AG04450 (cell line): ENCODE results near the gene KNSTRN. TPM values are rescaled to one million over a fixed set of nuclear protein-coding genes. Genes with fewer than 3 reads are reported as not detected.

Experiments
- CTCF ChIA-PET: fragments of 300-600, 350-600 bp; formaldehyde crosslinking; extraction: SDS; loops from one replicate; lab custom pipeline; 2022; ENCODE audit warnings: antibody characterized with exemption, inconsistent platforms; lab: Charles Lee
- POLR2A ChIA-PET: fragments of 350-600 bp; formaldehyde crosslinking; extraction: SDS; loops from one replicate; lab custom pipeline; 2021; ENCODE audit warnings: antibody characterized with exemption, inconsistent platforms; lab: Yijun Ruan, JAX
- DNase-seq: peaks from one replicate; pipeline ENCODE4 v3.0.0-alpha.2; 2011; ENCODE audit warnings: low read depth, low spot score
- H3K27ac ChIP-seq: one replicate; pipeline ENCODE4 v1.5.1; 2012; ENCODE audit warnings: low read depth, low read length, control low read depth
- H3K27me3 ChIP-seq: one replicate; pipeline ENCODE4 v1.6.0; 2012; ENCODE audit warnings: low read length; ENCODE audit not compliant: control insufficient read depth, insufficient read depth
- H3K4me3 ChIP-seq: 2 replicates; pipeline ENCODE4 v1.5.1; 2011; ENCODE audit warnings: mild to moderate bottlenecking, low read depth, low read length, control low read depth
- H3K9me3 ChIP-seq: 2 replicates; pipeline ENCODE4 v1.5.1; 2012; ENCODE audit warnings: low read length; ENCODE audit not compliant: control insufficient read depth, insufficient read depth
- CTCF ChIP-seq: IDR thresholded peaks from 2 replicates; pipeline ENCODE4 v1.5.1; 2011; ENCODE audit warnings: low read depth, low read length, control low read depth, inconsistent platforms
- polyA plus RNA-seq: library from polyadenylated mRNA; depleted of rRNA; stranded (reverse); fragments of >200 nt; gene quantifications from 2 replicates; pipeline ENCODE4 v1.2.3, GENCODE V29; 2011

Gene KNSTRN
- polyA plus RNA-seq, 1 experiment: 18.2 TPM

GRCh38 chr15:40342416-40343320 lies 39.9 kb upstream of the KNSTRN start:
- ChIA-PET POLR2A (interaction anchor here (0.7 to 4.9 kb wide), 4 partner anchors 15 to 241 kb away, joined by 3 to 101 read pairs (median 4); partner anchors contain the start of gene IVD), CTCF (interaction anchor here (0.6 to 8.6 kb wide), 7 partner anchors 20 to 125 kb away, joined by 3 to 85 read pairs (median 8); partner anchors contain the start of gene INAFM2)
- Histone ChIP-seq H3K9me3 (no peaks in the 10 kb centered on the region), H3K4me3 (no peak overlapping the region), H3K27ac (peak overlapping the region; percentile 94), H3K27me3 (no peaks in the 10 kb centered on the region)
- no peak for TF ChIP-seq CTCF
- no peak for DNase-seq

GRCh38 chr15:40343512-40343911 lies 39.0 kb upstream of the KNSTRN start:
- POLR2A ChIA-PET: interaction anchor here (0.7 to 1.9 kb wide), 5 partner anchors 13 to 240 kb away, joined by 3 to 5 read pairs (median 3); partner anchors contain the start of genes INAFM2 and IVD
- peak; percentile 80 for DNase-seq
- Histone ChIP-seq H3K4me3 (no peak overlapping the region), H3K27ac (peak overlapping the region; percentile 94), H3K27me3 (no peaks in the 10 kb centered on the region), H3K9me3 (no peaks in the 10 kb centered on the region)
- CTCF ChIA-PET: interaction anchor here (0.6 to 2.5 kb wide), 16 partner anchors 11 to 126 kb away, joined by 3 to 19 read pairs (median 6); partner anchors contain the start of genes DISP2 and IVD
- TF ChIP-seq CTCF: no peak

DNA sequence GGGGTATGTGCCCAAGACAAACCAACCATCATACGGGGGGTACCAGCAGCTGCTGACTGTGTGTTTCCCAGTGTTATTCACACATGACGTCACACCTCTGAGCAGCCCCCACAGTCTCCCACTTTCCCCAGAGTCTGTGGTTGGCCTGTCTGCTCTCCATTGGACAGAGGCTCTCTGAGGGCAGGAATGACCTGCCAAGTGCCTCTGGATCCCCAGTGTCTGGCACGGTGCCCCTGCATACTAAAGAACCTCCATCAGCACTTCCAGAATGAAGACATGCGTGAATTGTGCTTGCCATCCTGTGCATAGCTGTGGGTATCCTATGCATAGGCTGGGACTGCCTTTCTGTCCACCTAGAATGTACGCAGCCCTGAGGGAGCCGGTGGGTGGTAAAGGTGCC lies 38.3 kb upstream of the KNSTRN start:
- Histone ChIP-seq H3K4me3 (no peak overlapping the region), H3K27ac (peak overlapping the region; percentile 94), H3K27me3 (no peaks in the 10 kb centered on the region), H3K9me3 (no peaks in the 10 kb centered on the region)
- ChIA-PET POLR2A (interaction anchor here (0.9 to 1.9 kb wide), 5 partner anchors 13 to 61 kb away, joined by 3 to 5 read pairs (median 5); partner anchors contain the start of genes INAFM2 and IVD), CTCF (interaction anchor here (0.7 to 2.5 kb wide), 23 partner anchors 9 to 112 kb away, joined by 3 to 19 read pairs (median 5); partner anchors contain the start of genes DISP2, IVD and KNSTRN)
- TF ChIP-seq CTCF: no peak
- no peak for DNase-seq

DNA sequence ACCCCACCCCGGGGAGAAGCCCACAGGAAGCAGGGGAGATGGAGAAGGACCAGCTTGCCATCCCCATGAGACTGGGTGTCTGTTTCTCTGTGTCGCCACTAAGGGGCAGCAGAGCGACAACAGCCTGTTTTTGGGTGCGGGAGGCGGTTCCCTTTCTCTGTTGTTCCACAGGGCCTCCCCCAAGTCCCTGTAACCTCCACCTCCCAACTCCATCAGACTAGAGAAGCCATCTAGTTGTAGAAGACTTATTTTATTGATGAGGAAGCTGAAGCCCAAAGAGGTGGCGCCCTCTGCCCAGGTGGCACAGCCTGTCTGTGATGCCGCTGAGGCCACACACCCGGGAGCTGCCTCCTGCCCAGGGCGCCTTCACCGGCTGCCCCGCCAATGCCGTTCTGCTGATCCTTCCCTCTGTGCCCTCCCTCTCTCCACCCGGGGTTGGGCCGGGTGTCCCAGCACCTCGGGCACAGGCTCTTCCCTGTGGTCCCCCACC lies 37.8 kb upstream of the KNSTRN start:
- peak; percentile 77 for TF ChIP-seq CTCF
- H3K4me3 ChIP-seq: no peak overlapping the region
- no peak overlapping the region for H3K27ac ChIP-seq
- no peak for DNase-seq
- no peaks in the 10 kb centered on the region for H3K9me3 ChIP-seq
- ChIA-PET POLR2A (interaction anchor here (1.6 to 1.9 kb wide), 3 partner anchors 14 to 61 kb away, joined by 5 read pairs; partner anchors contain the start of gene IVD), CTCF (interaction anchor here (0.6 to 2.5 kb wide), 26 partner anchors 10 to 158 kb away, joined by 3 to 19 read pairs (median 5); partner anchors contain the start of genes DISP2, IVD and KNSTRN)
- no peaks in the 10 kb centered on the region for H3K27me3 ChIP-seq
